NCI-H1694 (cell line): ENCODE results near the gene KCNMB2.
"Not testable (repeated sequence)": the region's sequence is repeated elsewhere in the genome, so short reads cannot be mapped to it uniquely, and the experiment has no call there.

Experiments used
- DNase-seq: peaks from one replicate; lab custom pipeline; 2025; lab: John Stamatoyannopoulos, UW

KCNMB2 gene

GRCh38 chr3:178519701-178520100 is 16.5 kb upstream of the KCNMB2 start:
- DNase-seq: no peak

- no peak for DNase-seq
Measured at GRCh38 chr3:178520451-178520850, 15.8 kb upstream of the KCNMB2 start.

GRCh38 chr3:178522200-178523052 is 13.8 kb upstream of the KCNMB2 start:
- DNase-seq: no peak

GRCh38 chr3:178525251-178525650 is 11.0 kb upstream of the KCNMB2 start:
- DNase-seq: no peak

- DNase-seq: no peak
Measured at GRCh38 chr3:178526291-178526690, 9.9 kb upstream of the KCNMB2 start.

- no peak for DNase-seq
Measured at GRCh38 chr3:178527981-178528380, 8.3 kb upstream of the KCNMB2 start.

GRCh38 chr3:178529606-178530225 is 6.5 kb upstream of the KCNMB2 start:
- DNase-seq: no peak

GRCh38 chr3:178532476-178532875 is 3.8 kb upstream of the KCNMB2 start:
- no peak for DNase-seq

- no peak for DNase-seq
Measured at GRCh38 chr3:178537122-178537705, 978 bp downstream of the KCNMB2 start.

- DNase-seq: no peak
Measured at GRCh38 chr3:178538056-178538455, 1.8 kb downstream of the KCNMB2 start.

GRCh38 chr3:178540184-178540583 is 3.9 kb downstream of the KCNMB2 start:
- DNase-seq: no peak

- no peak for DNase-seq
Measured at GRCh38 chr3:178545337-178545736, 9.1 kb downstream of the KCNMB2 start.

GRCh38 chr3:178546079-178546478 is 9.8 kb downstream of the KCNMB2 start:
- no peak for DNase-seq

- not testable (repeated sequence) for DNase-seq
Measured at GRCh38 chr3:178549426-178549825, 13.2 kb downstream of the KCNMB2 start.

GRCh38 chr3:178551916-178552321 is 15.7 kb downstream of the KCNMB2 start:
- no peak for DNase-seq

GRCh38 chr3:178558637-178559036 is 22.4 kb downstream of the KCNMB2 start:
- no peak for DNase-seq

- DNase-seq: no peak
Measured at GRCh38 chr3:178560759-178561158, 24.5 kb downstream of the KCNMB2 start.

GRCh38 chr3:178561239-178561638 is 25.0 kb downstream of the KCNMB2 start:
- DNase-seq: no peak

- no peak for DNase-seq
Measured at GRCh38 chr3:178562143-178562946, 26.1 kb downstream of the KCNMB2 start.

- no peak for DNase-seq
Measured at GRCh38 chr3:178562947-178563232, 26.7 kb downstream of the KCNMB2 start.

- DNase-seq: no peak
Measured at GRCh38 chr3:178567611-178568010, 31.4 kb downstream of the KCNMB2 start.

- DNase-seq: no peak
Measured at GRCh38 chr3:178568155-178568731, 32.0 kb downstream of the KCNMB2 start.
